Panc1 (cell line): ENCODE measurements around the gene ACTG1. TPM values are rescaled to one million over a fixed set of nuclear protein-coding genes. Genes with fewer than 3 reads are reported as not detected.

ENCODE experiments used
- ATAC-seq: fragments of 200-7000 bp; cut with Tn5 transposase; 2 replicates; pipeline ENCODE4 v1.9.1; 2020; ENCODE audit warnings: mild to moderate bottlenecking, moderate library complexity
- BruUV-seq: library from RNA; stranded (reverse); fragments of 400-500 nt; replicated peaks from 2 replicates; lab custom pipeline; 2021; lab: Mats Ljungman, UMichigan
- CTCF ChIA-PET: fragments of 300-600 bp; sonication (Branson Sonifier 250); formaldehyde crosslinking; loops from one replicate; lab custom pipeline; 2022; ENCODE audit warnings: antibody characterized with exemption; lab: Charles Lee
- POLR2A ChIA-PET: fragments of 300-600 bp; sonication (Branson Sonifier 250); formaldehyde crosslinking; loops from one replicate; lab custom pipeline; 2022; ENCODE audit warnings: antibody characterized with exemption; lab: Charles Lee
- DNase-seq: peaks from one replicate; pipeline ENCODE4 v3.0.0-alpha.2; 2010; ENCODE audit warnings: low read depth, low spot score
- H3K27ac ChIP-seq: 2 replicates; pipeline ENCODE4 v1.5.1; 2011; ENCODE audit warnings: mild to moderate bottlenecking, low read length, inconsistent platforms
- H3K27me3 ChIP-seq: fragments of 200-500 bp; sonication (Bioruptor generic); 2 replicates; pipeline ENCODE4 v1.6.0; 2014; ENCODE audit warnings: low read length, inconsistent platforms; ENCODE audit not compliant: control insufficient read depth, insufficient read depth
- H3K36me3 ChIP-seq: fragments of 200-500 bp; sonication (Bioruptor generic); 2 replicates; pipeline ENCODE4 v1.5.1; 2014; ENCODE audit warnings: inconsistent platforms, mild to moderate bottlenecking, low read length, moderate library complexity; ENCODE audit not compliant: control insufficient read depth, insufficient read depth
- H3K4me1 ChIP-seq: 2 replicates; pipeline ENCODE4 v1.5.1; 2011; ENCODE audit warnings: inconsistent platforms, mild to moderate bottlenecking, low read length, moderate library complexity; ENCODE audit not compliant: control insufficient read depth, insufficient read depth
- H3K4me3 ChIP-seq, 2 experiments: 2 replicates each; pipeline ENCODE4 v1.5.1; 2011 to 2012; ENCODE audit warnings: low read depth in 2 of 2, low read length in 2 of 2, mild to moderate bottlenecking in 2 of 2, inconsistent platforms in 1 of 2, moderate library complexity in 1 of 2
- H3K9me3 ChIP-seq: fragments of 200-500 bp; sonication (Bioruptor generic); 2 replicates; pipeline ENCODE4 v1.5.1; 2014; ENCODE audit warnings: low read depth, mild to moderate bottlenecking, inconsistent platforms, low read length, moderate library complexity; ENCODE audit not compliant: control insufficient read depth, insufficient read depth
- POLR2AphosphoS5 ChIP-seq: IDR thresholded peaks from 2 replicates; pipeline ENCODE4 v1.6.1; 2012; ENCODE audit warnings: mild to moderate bottlenecking, low read depth, low read length, moderate library complexity
- SIN3A ChIP-seq: IDR thresholded peaks from 2 replicates; pipeline ENCODE4 v1.6.1; 2012; ENCODE audit warnings: low read depth, mild to moderate bottlenecking, low read length, moderate library complexity, borderline replicate concordance; ENCODE audit not compliant: insufficient read depth
- TCF7L2 ChIP-seq: IDR thresholded peaks from 2 replicates; pipeline ENCODE4 v1.6.1; 2011; ENCODE audit warnings: mild to moderate bottlenecking, low read depth, low read length, inconsistent platforms
- in situ Hi-C: cut with HindIII; loops from 2 replicates; pipeline ENCODE4 v1.10.0; 2016; ENCODE audit warnings: low sequenced_read_pairs, low pct_unique_long_range_greater_than_20kb
- intact Hi-C: fragments of 100-400 bp; cut with micrococcal nuclease; formaldehyde crosslinking; loops from one replicate; pipeline ENCODE4 v1.10.0; 2022; ENCODE audit not compliant: unreplicated experiment
- total RNA-seq: library from RNA; stranded (reverse); gene quantifications from one replicate; pipeline ENCODE4 v1.2.1, GENCODE V29; 2021; ENCODE audit not compliant: unreplicated experiment
- TF ChIP-seq, protein P1 (sequence below): fragments of 450-650 bp; IDR thresholded peaks from 2 replicates; pipeline ENCODE4 v1.5.1; 2017; ENCODE audit warnings: mild to moderate bottlenecking
- TF ChIP-seq, protein P2 (sequence below), 2 experiments: IDR thresholded peaks; 2 replicates each; pipeline ENCODE4 v1.6.1; 2011 to 2012; ENCODE audit warnings: low read depth in 2 of 2, control low read depth in 1 of 2, low read length in 1 of 2, mild to moderate bottlenecking in 1 of 2, moderate library complexity in 1 of 2; ENCODE audit not compliant: insufficient read depth in 1 of 2

The ACTG1 gene
- total RNA-seq, 1 experiment from 2014 or later = 4,502 TPM

DNA sequence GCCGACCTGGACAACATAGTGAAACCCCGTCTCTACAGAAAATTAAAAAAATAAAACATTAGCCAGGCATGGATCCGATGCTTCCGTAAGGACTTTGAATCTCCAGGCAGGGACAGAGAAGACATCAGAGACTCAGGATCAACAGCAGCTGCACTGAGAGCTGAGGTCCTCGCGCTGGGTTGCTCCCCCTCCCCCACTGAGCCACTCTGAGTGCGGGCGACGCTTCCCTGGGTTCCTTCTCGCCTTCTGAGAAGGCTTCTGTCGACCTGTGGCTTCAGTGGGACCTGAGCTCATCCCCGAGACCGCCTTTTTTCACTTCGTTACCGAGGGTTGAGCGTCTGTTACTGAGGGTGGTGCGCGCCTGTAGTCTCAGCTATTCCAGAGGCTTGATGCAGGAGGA is 20.4 kb downstream of the ACTG1 start:
- H3K36me3 ChIP-seq = no peaks in the 10 kb centered on the region; the same call in 1 of the 2 replicates
- CTCF ChIA-PET = no interaction called here
- POLR2A ChIA-PET = interaction anchor here (0.6 kb wide), 1 partner anchor 9 kb away, joined by 6 read pairs; no protein-coding TSS in a partner anchor
- in situ Hi-C loops = no loop called here
- TF ChIP-seq SIN3A = no peak
- TF ChIP-seq, protein P1, sequence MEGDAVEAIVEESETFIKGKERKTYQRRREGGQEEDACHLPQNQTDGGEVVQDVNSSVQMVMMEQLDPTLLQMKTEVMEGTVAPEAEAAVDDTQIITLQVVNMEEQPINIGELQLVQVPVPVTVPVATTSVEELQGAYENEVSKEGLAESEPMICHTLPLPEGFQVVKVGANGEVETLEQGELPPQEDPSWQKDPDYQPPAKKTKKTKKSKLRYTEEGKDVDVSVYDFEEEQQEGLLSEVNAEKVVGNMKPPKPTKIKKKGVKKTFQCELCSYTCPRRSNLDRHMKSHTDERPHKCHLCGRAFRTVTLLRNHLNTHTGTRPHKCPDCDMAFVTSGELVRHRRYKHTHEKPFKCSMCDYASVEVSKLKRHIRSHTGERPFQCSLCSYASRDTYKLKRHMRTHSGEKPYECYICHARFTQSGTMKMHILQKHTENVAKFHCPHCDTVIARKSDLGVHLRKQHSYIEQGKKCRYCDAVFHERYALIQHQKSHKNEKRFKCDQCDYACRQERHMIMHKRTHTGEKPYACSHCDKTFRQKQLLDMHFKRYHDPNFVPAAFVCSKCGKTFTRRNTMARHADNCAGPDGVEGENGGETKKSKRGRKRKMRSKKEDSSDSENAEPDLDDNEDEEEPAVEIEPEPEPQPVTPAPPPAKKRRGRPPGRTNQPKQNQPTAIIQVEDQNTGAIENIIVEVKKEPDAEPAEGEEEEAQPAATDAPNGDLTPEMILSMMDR = no peak
- TF ChIP-seq, protein P2, sequence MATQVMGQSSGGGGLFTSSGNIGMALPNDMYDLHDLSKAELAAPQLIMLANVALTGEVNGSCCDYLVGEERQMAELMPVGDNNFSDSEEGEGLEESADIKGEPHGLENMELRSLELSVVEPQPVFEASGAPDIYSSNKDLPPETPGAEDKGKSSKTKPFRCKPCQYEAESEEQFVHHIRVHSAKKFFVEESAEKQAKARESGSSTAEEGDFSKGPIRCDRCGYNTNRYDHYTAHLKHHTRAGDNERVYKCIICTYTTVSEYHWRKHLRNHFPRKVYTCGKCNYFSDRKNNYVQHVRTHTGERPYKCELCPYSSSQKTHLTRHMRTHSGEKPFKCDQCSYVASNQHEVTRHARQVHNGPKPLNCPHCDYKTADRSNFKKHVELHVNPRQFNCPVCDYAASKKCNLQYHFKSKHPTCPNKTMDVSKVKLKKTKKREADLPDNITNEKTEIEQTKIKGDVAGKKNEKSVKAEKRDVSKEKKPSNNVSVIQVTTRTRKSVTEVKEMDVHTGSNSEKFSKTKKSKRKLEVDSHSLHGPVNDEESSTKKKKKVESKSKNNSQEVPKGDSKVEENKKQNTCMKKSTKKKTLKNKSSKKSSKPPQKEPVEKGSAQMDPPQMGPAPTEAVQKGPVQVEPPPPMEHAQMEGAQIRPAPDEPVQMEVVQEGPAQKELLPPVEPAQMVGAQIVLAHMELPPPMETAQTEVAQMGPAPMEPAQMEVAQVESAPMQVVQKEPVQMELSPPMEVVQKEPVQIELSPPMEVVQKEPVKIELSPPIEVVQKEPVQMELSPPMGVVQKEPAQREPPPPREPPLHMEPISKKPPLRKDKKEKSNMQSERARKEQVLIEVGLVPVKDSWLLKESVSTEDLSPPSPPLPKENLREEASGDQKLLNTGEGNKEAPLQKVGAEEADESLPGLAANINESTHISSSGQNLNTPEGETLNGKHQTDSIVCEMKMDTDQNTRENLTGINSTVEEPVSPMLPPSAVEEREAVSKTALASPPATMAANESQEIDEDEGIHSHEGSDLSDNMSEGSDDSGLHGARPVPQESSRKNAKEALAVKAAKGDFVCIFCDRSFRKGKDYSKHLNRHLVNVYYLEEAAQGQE (IDR thresholded peaks at IDR 0.05; ENCODE audit: insufficient read depth in 1 of 2, low read depth in 2 of 2, low read length in 1 of 2) = no peak
- no peaks in the 10 kb centered on the region for H3K9me3 ChIP-seq
- intact Hi-C loops = no loop called here
- BruUV-seq = no TSS peak
- DNase-seq (no peak), ATAC-seq (no peak)
- peaks cover 29% of the 10 kb centered on the region for H3K4me1 ChIP-seq
- H3K4me3 ChIP-seq = no peak overlapping the region
- no peaks in the 10 kb centered on the region for H3K27me3 ChIP-seq
- H3K27ac ChIP-seq = 0 out of 2 replicates have a peak overlapping the region, but pooled peaks have one; percentile 18

DNA sequence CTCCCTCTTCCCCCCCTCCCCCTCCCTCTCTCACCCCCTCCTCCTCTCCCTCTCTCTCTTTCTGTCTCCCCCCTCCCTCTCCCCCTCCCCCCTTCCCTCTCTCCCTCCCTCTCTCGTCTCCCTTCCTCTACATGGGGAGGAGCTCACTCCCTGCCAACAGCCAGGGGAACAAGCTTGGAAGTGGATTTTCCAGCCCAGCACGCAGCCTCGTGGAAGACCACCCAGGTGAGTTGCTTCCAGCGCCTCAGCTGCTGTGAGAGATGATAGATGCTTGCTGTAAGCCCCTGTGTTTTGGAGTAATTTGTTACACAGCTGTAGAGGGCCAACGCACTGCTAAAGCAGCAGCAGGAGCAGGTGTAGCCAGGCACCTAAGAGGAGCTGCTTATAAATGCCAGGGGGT is 20.8 kb downstream of the ACTG1 start:
- H3K36me3 ChIP-seq = no peaks in the 10 kb centered on the region; the same call in 1 of the 2 replicates
- in situ Hi-C loops (no loop called here), intact Hi-C loops (no loop called here)
- DNase-seq (no peak), ATAC-seq (no peak)
- BruUV-seq = no TSS peak
- TF ChIP-seq, protein P2 (IDR thresholded peaks at IDR 0.05; ENCODE audit: insufficient read depth in 1 of 2, low read depth in 2 of 2, low read length in 1 of 2) = no peak
- TF ChIP-seq, protein P1 = no peak
- TF ChIP-seq SIN3A = no peak
- TF ChIP-seq TCF7L2 = no peak
- TF ChIP-seq POLR2AphosphoS5 = no peak
- peaks cover 31% of the 10 kb centered on the region for H3K4me1 ChIP-seq
- POLR2A ChIA-PET = interaction anchor here (0.6 kb wide), 1 partner anchor 9 kb away, joined by 6 read pairs; no protein-coding TSS in a partner anchor
- H3K9me3 ChIP-seq = no peaks in the 10 kb centered on the region
- no peak overlapping the region for H3K4me3 ChIP-seq
- H3K27ac ChIP-seq = 0 out of 2 replicates have a peak overlapping the region, but pooled peaks have one; percentile 18
- CTCF ChIA-PET = no interaction called here
- no peaks in the 10 kb centered on the region for H3K27me3 ChIP-seq
